Measurements from ENCODE around the gene AKR1C2. TPM values are rescaled to one million over a fixed set of nuclear protein-coding genes. Genes with fewer than 3 reads are reported as not detected.
"Not testable (repeated sequence)": the region's sequence is repeated elsewhere in the genome, so short reads cannot be mapped to it uniquely, and the experiment has no call there.

AKR1C2 gene
- total RNA-seq, 1 donor from 2014 or later = not detected

GRCh38 chr10:4978870-4979269, 24.8 kb downstream of the AKR1C2 start:
- TF ChIP-seq, protein P1, sequence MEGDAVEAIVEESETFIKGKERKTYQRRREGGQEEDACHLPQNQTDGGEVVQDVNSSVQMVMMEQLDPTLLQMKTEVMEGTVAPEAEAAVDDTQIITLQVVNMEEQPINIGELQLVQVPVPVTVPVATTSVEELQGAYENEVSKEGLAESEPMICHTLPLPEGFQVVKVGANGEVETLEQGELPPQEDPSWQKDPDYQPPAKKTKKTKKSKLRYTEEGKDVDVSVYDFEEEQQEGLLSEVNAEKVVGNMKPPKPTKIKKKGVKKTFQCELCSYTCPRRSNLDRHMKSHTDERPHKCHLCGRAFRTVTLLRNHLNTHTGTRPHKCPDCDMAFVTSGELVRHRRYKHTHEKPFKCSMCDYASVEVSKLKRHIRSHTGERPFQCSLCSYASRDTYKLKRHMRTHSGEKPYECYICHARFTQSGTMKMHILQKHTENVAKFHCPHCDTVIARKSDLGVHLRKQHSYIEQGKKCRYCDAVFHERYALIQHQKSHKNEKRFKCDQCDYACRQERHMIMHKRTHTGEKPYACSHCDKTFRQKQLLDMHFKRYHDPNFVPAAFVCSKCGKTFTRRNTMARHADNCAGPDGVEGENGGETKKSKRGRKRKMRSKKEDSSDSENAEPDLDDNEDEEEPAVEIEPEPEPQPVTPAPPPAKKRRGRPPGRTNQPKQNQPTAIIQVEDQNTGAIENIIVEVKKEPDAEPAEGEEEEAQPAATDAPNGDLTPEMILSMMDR (IDR thresholded peaks at IDR 0.05) = no peak
- H3K4me1 Mint-ChIP-seq (ENCODE audit: unreplicated experiment) = no peaks in the 10 kb centered on the region
- H3K4me3 Mint-ChIP-seq (ENCODE audit: unreplicated experiment) = no peak overlapping the region
- no peaks in the 10 kb centered on the region for H3K36me3 Mint-ChIP-seq (ENCODE audit: unreplicated experiment)
- H3K27me3 Mint-ChIP-seq (ENCODE audit: unreplicated experiment) = peaks cover 11% of the 10 kb centered on the region
- DNase-seq (ENCODE audit: extremely low spot score, unreplicated experiment) = no peak
- H3K27ac Mint-ChIP-seq (ENCODE audit: unreplicated experiment) = no peak overlapping the region
- no peaks in the 10 kb centered on the region for H3K9me3 Mint-ChIP-seq (ENCODE audit: unreplicated experiment)

DNA sequence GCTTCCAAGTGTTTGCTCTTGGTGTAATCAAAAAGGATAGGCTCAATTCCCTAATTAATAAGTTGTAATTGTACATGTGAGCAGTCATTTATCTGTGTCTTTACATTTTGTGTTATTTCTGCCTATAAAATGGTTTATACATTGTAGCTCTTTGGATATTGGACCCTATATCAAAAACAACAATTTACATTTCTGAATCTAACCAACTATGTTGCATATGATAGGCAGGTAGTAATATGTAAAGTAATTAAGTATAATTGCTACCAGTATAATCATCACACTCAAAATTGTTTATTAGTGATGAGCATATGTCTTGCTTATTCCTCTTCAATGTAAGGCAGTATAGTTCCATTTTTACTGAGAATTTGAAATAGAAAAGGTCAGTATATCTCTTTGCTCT, 26.6 kb downstream of the AKR1C2 start:
- H3K36me3 Mint-ChIP-seq (ENCODE audit: unreplicated experiment) = no peaks in the 10 kb centered on the region
- H3K27me3 Mint-ChIP-seq (ENCODE audit: unreplicated experiment) = peaks cover 11% of the 10 kb centered on the region
- TF ChIP-seq, protein P1 (IDR thresholded peaks at IDR 0.05) = no peak

GRCh38 chr10:4974400-4974799, 29.3 kb downstream of the AKR1C2 start:
- not testable (repeated sequence) for H3K4me1 Mint-ChIP-seq (ENCODE audit: unreplicated experiment); DNase-seq (ENCODE audit: extremely low spot score, unreplicated experiment); H3K27ac Mint-ChIP-seq (ENCODE audit: unreplicated experiment); H3K4me3 Mint-ChIP-seq (ENCODE audit: unreplicated experiment); H3K36me3 Mint-ChIP-seq (ENCODE audit: unreplicated experiment); H3K27me3 Mint-ChIP-seq (ENCODE audit: unreplicated experiment); H3K9me3 Mint-ChIP-seq (ENCODE audit: unreplicated experiment)

More for the DNA sequence above, 26.6 kb downstream of the AKR1C2 start:
- no peak for DNase-seq (ENCODE audit: extremely low spot score, unreplicated experiment)
- no peak overlapping the region for H3K27ac Mint-ChIP-seq (ENCODE audit: unreplicated experiment)
- H3K9me3 Mint-ChIP-seq (ENCODE audit: unreplicated experiment) = no peaks in the 10 kb centered on the region
- no peak overlapping the region for H3K4me3 Mint-ChIP-seq (ENCODE audit: unreplicated experiment)
- H3K4me1 Mint-ChIP-seq (ENCODE audit: unreplicated experiment) = no peaks in the 10 kb centered on the region

DNA sequence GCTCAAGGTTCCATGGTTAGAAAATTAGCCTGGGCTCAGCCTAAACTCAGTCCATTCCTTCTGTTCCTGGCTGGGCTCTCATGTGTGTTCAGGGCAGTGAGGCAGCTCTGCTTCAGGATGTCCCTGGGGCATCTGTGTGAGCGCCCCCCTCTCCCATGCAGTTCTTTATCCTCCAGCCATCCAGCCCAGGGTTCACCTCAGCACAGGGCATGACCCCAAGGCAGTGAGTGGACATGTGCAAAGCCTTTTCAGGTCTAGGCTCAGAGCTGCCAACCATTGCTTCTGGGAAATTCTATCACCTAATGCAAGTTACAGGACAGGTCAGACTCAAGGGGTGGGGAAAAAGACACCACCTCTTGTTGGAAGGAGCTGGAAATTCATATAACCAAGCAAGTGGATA, 30.4 kb downstream of the AKR1C2 start:
- not testable (repeated sequence) for H3K27ac Mint-ChIP-seq (ENCODE audit: unreplicated experiment); DNase-seq (ENCODE audit: extremely low spot score, unreplicated experiment); H3K9me3 Mint-ChIP-seq (ENCODE audit: unreplicated experiment); H3K36me3 Mint-ChIP-seq (ENCODE audit: unreplicated experiment); H3K27me3 Mint-ChIP-seq (ENCODE audit: unreplicated experiment); H3K4me3 Mint-ChIP-seq (ENCODE audit: unreplicated experiment); H3K4me1 Mint-ChIP-seq (ENCODE audit: unreplicated experiment)

- not testable (repeated sequence) for H3K4me3 Mint-ChIP-seq (ENCODE audit: unreplicated experiment); H3K27ac Mint-ChIP-seq (ENCODE audit: unreplicated experiment); H3K9me3 Mint-ChIP-seq (ENCODE audit: unreplicated experiment); H3K27me3 Mint-ChIP-seq (ENCODE audit: unreplicated experiment); DNase-seq (ENCODE audit: extremely low spot score, unreplicated experiment); H3K36me3 Mint-ChIP-seq (ENCODE audit: unreplicated experiment); H3K4me1 Mint-ChIP-seq (ENCODE audit: unreplicated experiment)
Measured at GRCh38 chr10:4972369-4973142, 31.1 kb downstream of the AKR1C2 start.

GRCh38 chr10:4970362-4970761, 33.3 kb downstream of the AKR1C2 start:
- H3K27ac Mint-ChIP-seq (ENCODE audit: unreplicated experiment) = not testable (repeated sequence)

DNA sequence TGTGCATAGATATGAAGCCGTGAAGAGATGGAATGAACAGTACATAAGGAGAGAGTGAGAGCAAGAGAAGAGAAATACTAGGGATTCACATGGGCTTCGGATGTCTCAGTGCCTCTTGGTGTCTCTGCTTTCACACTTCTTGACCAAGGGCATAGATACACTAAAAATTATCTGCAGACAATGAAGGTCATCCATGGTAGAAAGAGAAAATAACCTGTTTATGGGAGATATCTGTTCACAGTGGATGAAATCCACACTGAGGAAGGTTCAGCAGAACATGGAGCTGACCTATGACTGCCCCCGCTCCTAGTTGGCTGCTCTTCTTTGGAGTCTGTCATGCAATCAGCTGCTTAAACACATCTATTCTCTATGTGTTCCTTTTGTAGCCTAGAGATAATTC, 34.4 kb downstream of the AKR1C2 start:
- H3K27me3 Mint-ChIP-seq (ENCODE audit: unreplicated experiment) = peaks cover 10% of the 10 kb centered on the region
- H3K4me3 Mint-ChIP-seq (ENCODE audit: unreplicated experiment); H3K27ac Mint-ChIP-seq (ENCODE audit: unreplicated experiment); DNase-seq (ENCODE audit: extremely low spot score, unreplicated experiment); H3K4me1 Mint-ChIP-seq (ENCODE audit: unreplicated experiment); H3K9me3 Mint-ChIP-seq (ENCODE audit: unreplicated experiment); H3K36me3 Mint-ChIP-seq (ENCODE audit: unreplicated experiment): not testable (repeated sequence)

More at GRCh38 chr10:4970362-4970761, 33.3 kb downstream of the AKR1C2 start:
- DNase-seq (ENCODE audit: extremely low spot score, unreplicated experiment); H3K9me3 Mint-ChIP-seq (ENCODE audit: unreplicated experiment); H3K36me3 Mint-ChIP-seq (ENCODE audit: unreplicated experiment); H3K4me1 Mint-ChIP-seq (ENCODE audit: unreplicated experiment); H3K4me3 Mint-ChIP-seq (ENCODE audit: unreplicated experiment): not testable (repeated sequence)
- peaks cover 10% of the 10 kb centered on the region for H3K27me3 Mint-ChIP-seq (ENCODE audit: unreplicated experiment)

DNA sequence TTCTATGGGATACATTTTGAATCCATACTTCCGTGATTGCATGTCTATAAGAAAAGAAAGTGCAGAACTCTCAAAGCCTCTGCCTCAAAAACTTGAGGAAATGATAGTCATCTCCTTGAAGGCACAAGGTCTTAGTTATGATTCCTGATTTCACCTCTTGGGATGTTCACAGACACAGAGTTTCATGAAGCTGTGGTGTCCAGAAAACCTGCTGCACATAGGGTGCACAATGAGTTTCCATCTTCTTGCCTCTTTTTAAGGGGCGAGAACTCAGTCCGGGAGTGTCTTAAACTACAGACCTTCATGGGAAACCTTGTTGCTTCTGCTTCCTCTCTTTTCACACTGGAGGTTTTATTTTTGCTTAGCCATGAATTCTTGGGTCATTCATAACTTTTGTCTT, 36.5 kb downstream of the AKR1C2 start:
- not testable (repeated sequence) for H3K27ac Mint-ChIP-seq (ENCODE audit: unreplicated experiment); H3K36me3 Mint-ChIP-seq (ENCODE audit: unreplicated experiment); H3K9me3 Mint-ChIP-seq (ENCODE audit: unreplicated experiment); H3K4me3 Mint-ChIP-seq (ENCODE audit: unreplicated experiment); H3K4me1 Mint-ChIP-seq (ENCODE audit: unreplicated experiment); DNase-seq (ENCODE audit: extremely low spot score, unreplicated experiment)
- peaks cover 10% of the 10 kb centered on the region for H3K27me3 Mint-ChIP-seq (ENCODE audit: unreplicated experiment)

DNA sequence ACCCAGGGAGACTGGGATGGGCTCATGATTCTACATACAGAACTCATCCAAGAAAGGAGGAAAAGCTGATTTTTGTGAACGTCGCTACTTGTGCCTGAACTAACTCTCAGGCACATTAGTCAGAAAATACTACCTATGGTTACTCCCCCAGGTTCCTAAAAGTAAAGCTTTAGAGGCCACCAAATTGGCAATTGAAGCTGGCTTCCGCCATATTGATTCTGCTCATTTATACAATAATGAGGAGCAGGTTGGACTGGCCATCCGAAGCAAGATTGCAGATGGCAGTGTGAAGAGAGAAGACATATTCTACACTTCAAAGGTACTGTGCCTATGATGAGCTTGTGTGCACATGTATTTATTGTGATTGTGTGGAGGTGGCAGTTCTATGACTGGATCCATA, 37.9 kb downstream of the AKR1C2 start:
- not testable (repeated sequence) for H3K9me3 Mint-ChIP-seq (ENCODE audit: unreplicated experiment); DNase-seq (ENCODE audit: extremely low spot score, unreplicated experiment); H3K4me3 Mint-ChIP-seq (ENCODE audit: unreplicated experiment); H3K4me1 Mint-ChIP-seq (ENCODE audit: unreplicated experiment); H3K36me3 Mint-ChIP-seq (ENCODE audit: unreplicated experiment); H3K27ac Mint-ChIP-seq (ENCODE audit: unreplicated experiment)
- peaks cover 10% of the 10 kb centered on the region for H3K27me3 Mint-ChIP-seq (ENCODE audit: unreplicated experiment)

- H3K36me3 Mint-ChIP-seq (ENCODE audit: unreplicated experiment); H3K27me3 Mint-ChIP-seq (ENCODE audit: unreplicated experiment): not testable (repeated sequence)
Measured at GRCh38 chr10:4963815-4964154, 39.9 kb downstream of the AKR1C2 start.

More at GRCh38 chr10:4963815-4964154, 39.9 kb downstream of the AKR1C2 start:
- H3K4me1 Mint-ChIP-seq (ENCODE audit: unreplicated experiment); DNase-seq (ENCODE audit: extremely low spot score, unreplicated experiment); H3K27ac Mint-ChIP-seq (ENCODE audit: unreplicated experiment); H3K9me3 Mint-ChIP-seq (ENCODE audit: unreplicated experiment); H3K4me3 Mint-ChIP-seq (ENCODE audit: unreplicated experiment): not testable (repeated sequence)

Measured in osteocyte (in vitro differentiated cells).